Measurements from ENCODE around the gene MYOCOS.

DNA sequence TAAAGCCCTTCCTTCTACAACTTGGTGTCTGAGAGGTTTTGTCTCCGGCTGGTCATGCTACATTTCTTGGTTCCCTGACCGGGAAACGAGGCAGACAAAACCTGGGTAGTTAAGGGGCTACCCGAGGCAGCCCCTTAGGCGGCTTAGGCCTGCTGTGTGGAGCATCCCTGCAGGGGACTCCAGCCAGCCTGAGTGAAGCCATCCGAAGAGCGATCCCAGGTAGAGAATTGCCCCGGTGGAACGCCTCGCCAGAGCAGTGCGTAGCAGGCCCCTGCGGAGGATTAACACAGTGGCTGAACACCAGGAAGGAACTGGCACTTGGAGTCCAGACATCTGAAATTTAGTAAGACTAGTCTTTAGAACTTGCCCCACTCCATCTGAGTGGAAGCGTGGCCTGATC lies 21.2 kb upstream of the MYOCOS start:
- no peak for TF ChIP-seq CTCF (conservative IDR thresholded peaks at IDR 0.05)
- no peak for TF ChIP-seq ZFX (IDR thresholded peaks at IDR 0.05)

Measured in C4-2B (cell line).